Prostate gland (tissue), 2 donors: Measurements from ENCODE around the gene SFR1. TPM values are rescaled to one million over a fixed set of nuclear protein-coding genes. Genes with fewer than 3 reads are reported as not detected.

Source experiments
- DNase-seq: peaks from one replicate; pipeline ENCODE4 v3.0.0-alpha.2; 2019; ENCODE audit warnings: low spot score
- H3K27ac ChIP-seq, 2 donors: fragments of 200-600 bp; sonication (generic); 2 replicates each; pipeline ENCODE4 v1.5.1; 2017 to 2019
- H3K27me3 ChIP-seq: fragments of 200-600 bp; sonication (generic); replicated peaks from 2 replicates; pipeline ENCODE4 v1.5.1; 2019; ENCODE audit not compliant: insufficient read depth
- H3K36me3 ChIP-seq, 2 donors: fragments of 200-600 bp; sonication (generic); 1 replicate in 1 of 2; 2 replicates in 1 of 2; pipeline versions ENCODE4 v1.5.1 to v1.8.1; 2017 to 2019
- H3K4me1 ChIP-seq: fragments of 200-600 bp; sonication (generic); replicated peaks from 2 replicates; pipeline ENCODE4 v1.5.1; 2019
- H3K4me3 ChIP-seq, 2 donors: fragments of 200-600 bp; sonication (generic); 2 replicates each; pipeline ENCODE4 v1.5.1; 2017 to 2019
- H3K9me3 ChIP-seq: fragments of 200-600 bp; sonication (generic); 2 replicates; pipeline ENCODE4 v1.5.1; 2017
- CTCF ChIP-seq, 4 experiments: fragments of 200-600 bp in 2 of 4; fragments of 450-650 bp in 2 of 4; sonication (generic) in 2 of 4; IDR thresholded peaks; 1 replicate in 3 of 4; 2 replicates in 1 of 4; pipeline ENCODE4 v1.5.1; 2016 to 2019; ENCODE audit warnings: antibody characterized with exemption in 4 of 4, mild to moderate bottlenecking in 2 of 4, moderate library complexity in 2 of 4
- POLR2A ChIP-seq: fragments of 450-650 bp; IDR thresholded peaks from one replicate; pipeline ENCODE4 v1.6.1; 2016; ENCODE audit warnings: antibody characterized with exemption, mild to moderate bottlenecking
- POLR2AphosphoS5 ChIP-seq: sonication (generic); formaldehyde crosslinking; IDR thresholded peaks from one replicate; pipeline ENCODE4 v1.6.1; 2017; ENCODE audit warnings: antibody characterized with exemption
- WGBS: methylation state at CpG from one replicate; pipeline ENCODE4 v1.1.5; 2018; 5-methylcytosine and 5-hydroxymethylcytosine counted together
- intact Hi-C: fragments of 100-400 bp; cut with DNase I; formaldehyde crosslinking; loops from one replicate; pipeline ENCODE4 v1.14.2; 2022
- total RNA-seq, 2 donors: library from RNA; depleted of rRNA; stranded (reverse); fragments of >200 nt; gene quantifications; one replicate each; pipeline ENCODE4 v1.1.0, GENCODE V29; 2016

The SFR1 gene
- total RNA-seq, 2 donors from 2014 or later = 8.1 to 16.3 TPM

GRCh38 chr10:104144931-104145330 is 23.0 kb downstream of the SFR1 start:
- intact Hi-C loops = no loop called here
- Histone ChIP-seq H3K9me3 (no peaks in the 10 kb centered on the region), H3K4me3 (no peak overlapping the region), H3K27me3 (no peaks in the 10 kb centered on the region), H3K4me1 (no peaks in the 10 kb centered on the region), H3K27ac (no peak overlapping the region), H3K36me3 (no peaks in the 10 kb centered on the region)
- WGBS = 62% methylated on average over 4 of the region's 4 CpGs
- no peak for TF ChIP-seq CTCF (IDR thresholded peaks at IDR 0.05)
- no peak for DNase-seq

- Histone ChIP-seq H3K4me3 (no peak overlapping the region), H3K36me3 (no peaks in the 10 kb centered on the region), H3K27me3 (no peaks in the 10 kb centered on the region), H3K4me1 (no peaks in the 10 kb centered on the region), H3K9me3 (no peaks in the 10 kb centered on the region), H3K27ac (no peak overlapping the region)
- TF ChIP-seq CTCF (IDR thresholded peaks at IDR 0.05) (no peak), POLR2A (no peak), POLR2AphosphoS5 (no peak)
- intact Hi-C loops = no loop called here
- DNase-seq = no peak
- WGBS = 93% methylated on average over 1 of the region's 1 CpG
Measured at GRCh38 chr10:104146882-104147281, 24.9 kb downstream of the SFR1 start.

- no peak for TF ChIP-seq POLR2AphosphoS5
- DNase-seq = no peak
- no peaks in the 10 kb centered on the region for H3K36me3 ChIP-seq
- H3K27me3 ChIP-seq = no peaks in the 10 kb centered on the region
- intact Hi-C loops = no loop called here
- H3K27ac ChIP-seq = no peak overlapping the region
- no peak overlapping the region for H3K4me3 ChIP-seq
- no peaks in the 10 kb centered on the region for H3K9me3 ChIP-seq
- no peaks in the 10 kb centered on the region for H3K4me1 ChIP-seq
Measured at GRCh38 chr10:104150139-104150538, 28.2 kb downstream of the SFR1 start.

- Histone ChIP-seq H3K27ac (no peak overlapping the region), H3K9me3 (no peaks in the 10 kb centered on the region), H3K4me1 (no peaks in the 10 kb centered on the region), H3K27me3 (no peaks in the 10 kb centered on the region), H3K4me3 (no peak overlapping the region), H3K36me3 (no peaks in the 10 kb centered on the region)
- no peak for TF ChIP-seq POLR2A
- no peak for TF ChIP-seq CTCF (IDR thresholded peaks at IDR 0.05)
- no peak for TF ChIP-seq POLR2AphosphoS5
- no peak for DNase-seq
- intact Hi-C loops = no loop called here
Measured at GRCh38 chr10:104151737-104152136, 29.8 kb downstream of the SFR1 start.

- Histone ChIP-seq H3K4me1 (no peaks in the 10 kb centered on the region), H3K27ac (no peak overlapping the region), H3K4me3 (no peak overlapping the region), H3K27me3 (no peaks in the 10 kb centered on the region), H3K9me3 (no peaks in the 10 kb centered on the region), H3K36me3 (no peaks in the 10 kb centered on the region)
- DNase-seq = no peak
- TF ChIP-seq POLR2A (no peak), CTCF (IDR thresholded peaks at IDR 0.05) (no peak), POLR2AphosphoS5 (no peak)
- 87% methylated on average over 2 of the region's 2 CpGs for WGBS
- intact Hi-C loops = no loop called here
Measured at GRCh38 chr10:104155591-104155990, 33.6 kb downstream of the SFR1 start.
